ENCODE data around the gene KDELR3.

Gene KDELR3

DNA sequence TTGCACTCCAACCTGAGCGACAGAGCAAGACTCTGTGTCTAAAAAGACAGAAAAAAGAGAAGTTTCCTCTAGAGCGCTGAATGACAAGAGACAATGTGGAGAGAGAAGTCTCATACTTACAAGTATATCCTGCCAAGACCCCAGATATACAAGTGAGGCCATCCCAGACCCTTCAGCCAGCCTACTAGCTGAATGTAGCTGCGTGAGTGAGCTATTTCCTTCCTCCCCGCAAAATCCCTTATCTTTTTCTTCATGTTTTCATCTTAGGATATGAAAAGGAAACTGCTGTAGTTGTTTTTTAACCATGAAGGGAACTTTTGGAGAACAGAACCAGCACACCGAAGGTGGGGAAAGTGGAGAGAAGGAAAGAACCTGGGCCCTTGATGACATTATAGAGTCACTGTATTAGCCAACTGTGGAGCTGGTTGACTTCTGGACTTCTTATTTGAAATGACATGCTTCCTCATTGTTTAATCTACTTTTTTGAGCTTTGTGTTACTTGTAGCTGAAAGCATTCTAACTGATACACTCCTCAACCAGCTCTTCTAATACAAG lies 42.6 kb downstream of the KDELR3 start:
- TF ChIP-seq YY1 (IDR thresholded peaks at IDR 0.05; ENCODE audit: insufficient read depth, insufficient read length) (no peak), ZNF274 (IDR thresholded peaks at IDR 0.05; ENCODE audit: low read depth, low read length) (no peak), SUZ12 (IDR thresholded peaks at IDR 0.05; ENCODE audit: extremely low read depth, insufficient read depth, insufficient read length) (no peak)
- Histone ChIP-seq H3K27me3 (ENCODE audit: insufficient read depth, insufficient read length) (no peaks in the 10 kb centered on the region), H3K9ac (ENCODE audit: insufficient read length, low read depth) (no peak overlapping the region), H3K36me3 (ENCODE audit: insufficient read depth, insufficient read length, low read length) (no peaks in the 10 kb centered on the region), H3K4me3 (ENCODE audit: insufficient read length, low read depth) (no peak overlapping the region), H3K9me3 (ENCODE audit: insufficient read depth, low read length) (no peaks in the 10 kb centered on the region), H3K4me1 (ENCODE audit: insufficient read depth, insufficient read length) (no peaks in the 10 kb centered on the region)
- DNase-seq (ENCODE audit: low read depth, low spot score), result no peak

DNA sequence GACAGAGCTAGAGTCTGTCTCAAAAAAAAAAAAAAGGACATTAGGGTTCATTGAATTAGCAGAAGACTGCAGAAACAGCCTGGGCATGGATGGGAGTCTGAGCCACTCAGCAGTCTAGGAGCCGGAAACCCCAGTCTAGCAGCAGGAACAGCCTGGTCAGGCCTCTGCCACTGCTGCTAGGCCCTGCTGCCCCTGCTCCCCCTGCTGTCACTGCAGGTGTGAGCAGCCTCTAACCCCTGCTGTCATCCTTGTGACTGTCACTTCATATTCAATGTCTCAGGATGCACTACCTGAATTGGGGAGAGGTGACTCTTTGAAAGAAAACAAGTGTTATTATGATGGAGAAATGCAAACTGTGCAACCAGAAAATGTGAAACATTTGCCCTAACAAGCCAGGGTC lies 45.2 kb downstream of the KDELR3 start:
- H3K4me3 ChIP-seq (ENCODE audit: insufficient read length, low read depth), result no peak overlapping the region
- H3K9me3 ChIP-seq (ENCODE audit: insufficient read depth, low read length), result no peaks in the 10 kb centered on the region
- no peaks in the 10 kb centered on the region for H3K36me3 ChIP-seq (ENCODE audit: insufficient read depth, insufficient read length, low read length)
- no peaks in the 10 kb centered on the region for H3K27me3 ChIP-seq (ENCODE audit: insufficient read depth, insufficient read length)
- no peak for DNase-seq (ENCODE audit: low read depth, low spot score)
- TF ChIP-seq SUZ12 (IDR thresholded peaks at IDR 0.05; ENCODE audit: extremely low read depth, insufficient read depth, insufficient read length) (no peak), YY1 (IDR thresholded peaks at IDR 0.05; ENCODE audit: insufficient read depth, insufficient read length) (no peak), ZNF274 (IDR thresholded peaks at IDR 0.05; ENCODE audit: low read depth, low read length) (no peak)
- no peaks in the 10 kb centered on the region for H3K4me1 ChIP-seq (ENCODE audit: insufficient read depth, insufficient read length)
- no peak overlapping the region for H3K9ac ChIP-seq (ENCODE audit: insufficient read length, low read depth)

- H3K4me1 ChIP-seq (ENCODE audit: insufficient read depth, insufficient read length), result no peaks in the 10 kb centered on the region
- no peaks in the 10 kb centered on the region for H3K27me3 ChIP-seq (ENCODE audit: insufficient read depth, insufficient read length)
- no peak for DNase-seq (ENCODE audit: low read depth, low spot score)
- H3K9ac ChIP-seq (ENCODE audit: insufficient read length, low read depth), result no peak overlapping the region
- no peak overlapping the region for H3K4me3 ChIP-seq (ENCODE audit: insufficient read length, low read depth)
- no peaks in the 10 kb centered on the region for H3K36me3 ChIP-seq (ENCODE audit: insufficient read depth, insufficient read length, low read length)
- TF ChIP-seq ZNF274 (IDR thresholded peaks at IDR 0.05; ENCODE audit: low read depth, low read length), result no peak
- no peak for TF ChIP-seq SUZ12 (IDR thresholded peaks at IDR 0.05; ENCODE audit: extremely low read depth, insufficient read depth, insufficient read length)
- no peak for TF ChIP-seq YY1 (IDR thresholded peaks at IDR 0.05; ENCODE audit: insufficient read depth, insufficient read length)
- H3K9me3 ChIP-seq (ENCODE audit: insufficient read depth, low read length), result no peaks in the 10 kb centered on the region
Measured at GRCh38 chr22:38518620-38519019, 50.7 kb downstream of the KDELR3 start.

DNA sequence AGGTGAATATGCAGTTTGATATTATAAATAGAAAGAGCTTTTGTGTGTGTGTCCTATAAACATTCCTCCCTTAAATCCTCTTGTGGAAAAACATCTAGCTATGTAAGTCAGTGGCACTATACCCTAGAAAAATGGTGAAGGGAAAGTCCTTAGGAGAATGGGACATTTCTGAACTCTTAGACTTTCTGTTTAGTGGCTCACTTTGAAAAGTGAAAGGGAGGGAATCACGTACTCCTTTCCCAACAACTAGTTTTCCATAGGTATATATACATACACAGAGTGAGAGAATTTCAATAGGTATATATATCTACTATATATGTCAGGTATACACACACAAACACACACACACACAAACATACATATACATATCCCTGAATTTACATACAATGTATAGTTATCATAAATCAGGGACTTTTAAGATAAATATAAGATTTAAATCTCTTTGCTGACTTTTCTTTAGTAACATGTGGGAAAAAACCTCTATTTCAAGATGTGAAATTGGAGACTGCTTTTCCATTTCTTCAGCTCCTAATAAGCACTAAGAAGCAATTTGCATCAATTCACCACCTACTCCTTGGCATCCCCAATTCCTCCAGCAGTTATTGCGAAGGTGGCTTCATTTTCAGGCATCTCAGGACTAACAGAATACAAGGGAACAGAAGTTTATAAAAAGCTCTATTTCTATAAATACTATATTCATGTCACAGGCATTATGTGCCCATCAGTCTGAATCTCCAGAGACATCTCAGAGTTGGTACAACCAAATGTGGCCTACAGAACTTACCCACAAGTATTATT lies 51.8 kb downstream of the KDELR3 start:
- no peak for DNase-seq (ENCODE audit: low read depth, low spot score)
- no peak overlapping the region for H3K9ac ChIP-seq (ENCODE audit: insufficient read length, low read depth)
- H3K9me3 ChIP-seq (ENCODE audit: insufficient read depth, low read length), result no peaks in the 10 kb centered on the region
- no peak overlapping the region for H3K4me3 ChIP-seq (ENCODE audit: insufficient read length, low read depth)
- no peaks in the 10 kb centered on the region for H3K4me1 ChIP-seq (ENCODE audit: insufficient read depth, insufficient read length)
- no peak for TF ChIP-seq SUZ12 (IDR thresholded peaks at IDR 0.05; ENCODE audit: extremely low read depth, insufficient read depth, insufficient read length)
- no peaks in the 10 kb centered on the region for H3K27me3 ChIP-seq (ENCODE audit: insufficient read depth, insufficient read length)
- H3K36me3 ChIP-seq (ENCODE audit: insufficient read depth, insufficient read length, low read length), result no peaks in the 10 kb centered on the region

GRCh38 chr22:38523029-38523428 lies 55.1 kb downstream of the KDELR3 start:
- Histone ChIP-seq H3K27me3 (ENCODE audit: insufficient read depth, insufficient read length) (no peaks in the 10 kb centered on the region), H3K9me3 (ENCODE audit: insufficient read depth, low read length) (no peaks in the 10 kb centered on the region), H3K4me3 (ENCODE audit: insufficient read length, low read depth) (no peak overlapping the region), H3K36me3 (ENCODE audit: insufficient read depth, insufficient read length, low read length) (no peaks in the 10 kb centered on the region), H3K4me1 (ENCODE audit: insufficient read depth, insufficient read length) (no peaks in the 10 kb centered on the region), H3K9ac (ENCODE audit: insufficient read length, low read depth) (no peak overlapping the region)
- no peak for DNase-seq (ENCODE audit: low read depth, low spot score)
- no peak for TF ChIP-seq YY1 (IDR thresholded peaks at IDR 0.05; ENCODE audit: insufficient read depth, insufficient read length)
- TF ChIP-seq SUZ12 (IDR thresholded peaks at IDR 0.05; ENCODE audit: extremely low read depth, insufficient read depth, insufficient read length), result no peak
- TF ChIP-seq ZNF274 (IDR thresholded peaks at IDR 0.05; ENCODE audit: low read depth, low read length), result no peak

DNA sequence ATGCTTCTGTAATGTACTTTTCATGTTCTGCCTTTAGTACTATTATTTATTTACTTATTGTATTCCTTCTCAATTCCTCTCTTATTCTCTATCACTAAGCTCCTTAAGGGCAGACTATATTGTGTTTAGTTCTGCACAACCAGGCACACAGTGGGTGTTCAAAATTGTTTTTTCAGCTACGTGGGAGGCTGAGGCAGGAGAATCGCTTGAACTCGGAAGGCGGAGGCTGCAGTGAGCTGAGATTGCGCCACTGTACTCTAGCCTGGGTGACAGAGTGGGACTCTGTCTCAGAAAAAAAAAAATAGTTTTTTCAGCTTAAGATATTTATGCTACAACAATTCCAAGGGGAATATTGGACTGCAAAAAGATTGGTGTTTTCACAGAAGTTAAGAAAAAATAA lies 55.6 kb downstream of the KDELR3 start:
- no peak for DNase-seq (ENCODE audit: low read depth, low spot score)
- TF ChIP-seq ZNF274 (IDR thresholded peaks at IDR 0.05; ENCODE audit: low read depth, low read length) (no peak), SUZ12 (IDR thresholded peaks at IDR 0.05; ENCODE audit: extremely low read depth, insufficient read depth, insufficient read length) (no peak), YY1 (IDR thresholded peaks at IDR 0.05; ENCODE audit: insufficient read depth, insufficient read length) (no peak)

GRCh38 chr22:38524429-38524828 lies 56.5 kb downstream of the KDELR3 start:
- no peaks in the 10 kb centered on the region for H3K4me1 ChIP-seq (ENCODE audit: insufficient read depth, insufficient read length)
- no peak overlapping the region for H3K4me3 ChIP-seq (ENCODE audit: insufficient read length, low read depth)
- no peaks in the 10 kb centered on the region for H3K9me3 ChIP-seq (ENCODE audit: insufficient read depth, low read length)
- TF ChIP-seq ZNF274 (IDR thresholded peaks at IDR 0.05; ENCODE audit: low read depth, low read length) (no peak), SUZ12 (IDR thresholded peaks at IDR 0.05; ENCODE audit: extremely low read depth, insufficient read depth, insufficient read length) (no peak), YY1 (IDR thresholded peaks at IDR 0.05; ENCODE audit: insufficient read depth, insufficient read length) (no peak)
- H3K27me3 ChIP-seq (ENCODE audit: insufficient read depth, insufficient read length), result no peaks in the 10 kb centered on the region
- no peak for DNase-seq (ENCODE audit: low read depth, low spot score)
- H3K36me3 ChIP-seq (ENCODE audit: insufficient read depth, insufficient read length, low read length), result no peaks in the 10 kb centered on the region
- H3K9ac ChIP-seq (ENCODE audit: insufficient read length, low read depth), result no peak overlapping the region

More for the DNA sequence above, 55.6 kb downstream of the KDELR3 start:
- no peaks in the 10 kb centered on the region for H3K4me1 ChIP-seq (ENCODE audit: insufficient read depth, insufficient read length)
- H3K9me3 ChIP-seq (ENCODE audit: insufficient read depth, low read length), result no peaks in the 10 kb centered on the region
- H3K36me3 ChIP-seq (ENCODE audit: insufficient read depth, insufficient read length, low read length), result no peaks in the 10 kb centered on the region
- no peak overlapping the region for H3K4me3 ChIP-seq (ENCODE audit: insufficient read length, low read depth)
- no peak overlapping the region for H3K9ac ChIP-seq (ENCODE audit: insufficient read length, low read depth)
- H3K27me3 ChIP-seq (ENCODE audit: insufficient read depth, insufficient read length), result no peaks in the 10 kb centered on the region
